KBM-7 (cell line): ENCODE measurements around the gene KCNJ6.
"Not testable (repeated sequence)": the region's sequence is repeated elsewhere in the genome, so short reads cannot be mapped to it uniquely, and the experiment has no call there.

Experiments used
- DNase-seq: peaks from one replicate; pipeline ENCODE4 v3.0.0-alpha.2; 2015
- in situ Hi-C: fragments of 300-500 bp; cut with MboI; formaldehyde crosslinking; loops from 2 replicates; pipeline ENCODE4 v1.14.3; 2020; ENCODE audit warnings: low sequenced_read_pairs, low pct_unique_long_range_greater_than_20kb, mixed read lengths

The KCNJ6 gene

GRCh38 chr21:37757606-37758376 is 158.5 kb downstream of the KCNJ6 start:
- in situ Hi-C loops = no loop called here
- no peak for DNase-seq

- in situ Hi-C loops = no loop called here
- no peak for DNase-seq
Observed at GRCh38 chr21:37753122-37753599, 163.1 kb downstream of the KCNJ6 start.

GRCh38 chr21:37751268-37751975 is 164.8 kb downstream of the KCNJ6 start:
- no peak for DNase-seq
- in situ Hi-C loops = no loop called here

GRCh38 chr21:37749132-37749531 is 167.1 kb downstream of the KCNJ6 start:
- no peak for DNase-seq
- in situ Hi-C loops = no loop called here

GRCh38 chr21:37748351-37748750 is 167.9 kb downstream of the KCNJ6 start:
- in situ Hi-C loops = no loop called here
- no peak for DNase-seq

- in situ Hi-C loops = no loop called here
- DNase-seq = no peak
Observed at GRCh38 chr21:37746849-37747248, 169.4 kb downstream of the KCNJ6 start.

GRCh38 chr21:37744551-37744950 is 171.7 kb downstream of the KCNJ6 start:
- in situ Hi-C loops = no loop called here
- DNase-seq = no peak

- in situ Hi-C loops = no loop called here
- DNase-seq = no peak
Observed at GRCh38 chr21:37742532-37742931, 173.7 kb downstream of the KCNJ6 start.

GRCh38 chr21:37742115-37742514 is 174.1 kb downstream of the KCNJ6 start:
- in situ Hi-C loops = no loop called here
- no peak for DNase-seq

GRCh38 chr21:37737996-37738395 is 178.3 kb downstream of the KCNJ6 start:
- in situ Hi-C loops = no loop called here
- no peak for DNase-seq

GRCh38 chr21:37737507-37737906 is 178.8 kb downstream of the KCNJ6 start:
- DNase-seq = no peak
- in situ Hi-C loops = no loop called here

- no peak for DNase-seq
- in situ Hi-C loops = no loop called here
Observed at GRCh38 chr21:37734846-37735245, 181.4 kb downstream of the KCNJ6 start.

- in situ Hi-C loops = no loop called here
- DNase-seq = no peak
Observed at GRCh38 chr21:37732927-37733326, 183.3 kb downstream of the KCNJ6 start.

GRCh38 chr21:37724201-37724600 is 192.1 kb downstream of the KCNJ6 start:
- in situ Hi-C loops = no loop called here
- no peak for DNase-seq

GRCh38 chr21:37717534-37717933 is 198.7 kb downstream of the KCNJ6 start:
- no peak for DNase-seq
- in situ Hi-C loops = no loop called here

- DNase-seq, in situ Hi-C loops: not testable (repeated sequence)
Observed at GRCh38 chr21:37712569-37712934, 203.7 kb downstream of the KCNJ6 start.

- in situ Hi-C loops = no loop called here
Observed at GRCh38 chr21:37711836-37712568, 204.3 kb downstream of the KCNJ6 start.

GRCh38 chr21:37711286-37711829 is 204.9 kb downstream of the KCNJ6 start:
- no peak for DNase-seq
- in situ Hi-C loops = no loop called here

More at GRCh38 chr21:37711836-37712568, 204.3 kb downstream of the KCNJ6 start:
- peak; percentile 69 for DNase-seq

GRCh38 chr21:37710546-37711285 is 205.5 kb downstream of the KCNJ6 start:
- in situ Hi-C loops = no loop called here
- no peak for DNase-seq
